Transverse colon (tissue), 4 donors: ENCODE measurements around the gene OR56B4.
"Not testable (repeated sequence)": the region's sequence is repeated elsewhere in the genome, so short reads cannot be mapped to it uniquely, and the experiment has no call there.

Experiments
- CTCF ChIP-seq, 5 experiments: fragments of 200-600 bp in 3 of 5; fragments of 450-650 bp in 2 of 5; sonication (generic) in 3 of 5; IDR thresholded peaks; 1 replicate in 2 of 5; 2 replicates in 3 of 5; pipeline ENCODE4 v1.5.1; 2016 to 2017; ENCODE audit warnings: antibody characterized with exemption in 5 of 5, inconsistent platforms in 3 of 5, mild to moderate bottlenecking in 2 of 5, moderate library complexity in 1 of 5
- POLR2A ChIP-seq: fragments of 450-650 bp; IDR thresholded peaks from one replicate; pipeline ENCODE4 v1.6.1; 2016; ENCODE audit warnings: antibody characterized with exemption, mild to moderate bottlenecking, moderate library complexity
- POLR2AphosphoS5 ChIP-seq, 3 donors: sonication (generic); formaldehyde crosslinking; IDR thresholded peaks; one replicate each; pipeline ENCODE4 v1.6.1; 2016; ENCODE audit warnings: antibody characterized with exemption in 3 of 3

GRCh38 chr11:6076443-6076842 lies 31.0 kb upstream of the OR56B4 start:
- not testable (repeated sequence) for TF ChIP-seq CTCF (IDR thresholded peaks at IDR 0.05); POLR2AphosphoS5 (IDR thresholded peaks at IDR 0.05); POLR2A
